T-helper 17 cell (primary cell): ENCODE results near the gene CROCC. TPM values are rescaled to one million over a fixed set of nuclear protein-coding genes. Genes with fewer than 3 reads are reported as not detected.
A peak's percentile ranks its signal among the peaks of the same experiment; 100 is the strongest.

Experiments used
- ATAC-seq: fragments of 150-1000 bp; cut with Tn5 transposase; 2 replicates; pipeline ENCODE4 v1.10.0; 2021; ENCODE audit warnings: mild to moderate bottlenecking, moderate library complexity
- DNase-seq, 3 donors: peaks; one replicate each; pipeline versions ENCODE4 v3.0.0 to v3.0.0-alpha.2; 2020 to 2021
- H3K9me3 ChIP-seq: one replicate; pipeline ENCODE4 v1.7.0; 2013; ENCODE audit warnings: low read length, mild to moderate bottlenecking; ENCODE audit not compliant: control insufficient read depth, poor library complexity, severe bottlenecking
- H3K27ac Mint-ChIP-seq: one replicate; pipeline ENCODE4 v1.8.0; 2022; ENCODE audit warnings: mild to moderate bottlenecking, moderate library complexity, mixed read lengths
- H3K27me3 Mint-ChIP-seq: one replicate; pipeline ENCODE4 v1.8.0; 2022; ENCODE audit warnings: mixed read lengths
- H3K36me3 Mint-ChIP-seq: one replicate; pipeline ENCODE4 v1.8.0; 2022; ENCODE audit warnings: low read depth, mixed read lengths
- H3K4me1 Mint-ChIP-seq: one replicate; pipeline ENCODE4 v1.8.0; 2022; ENCODE audit warnings: mild to moderate bottlenecking, mixed read lengths
- H3K4me3 Mint-ChIP-seq: one replicate; pipeline ENCODE4 v1.8.0; 2022; ENCODE audit warnings: mild to moderate bottlenecking, moderate library complexity, mixed read lengths
- total RNA-seq, 4 donors: library from RNA in 2 of 4; stranded (reverse) in 2 of 4; gene quantifications; one replicate each; pipeline ENCODE4 v1.2.3 and lab custom pipeline; 2022 to 2026

CROCC gene
- total RNA-seq, 2 donors from 2014 or later = 52.4 to 55.9 TPM

GRCh38 chr1:17020502-17020901 lies 98.8 kb downstream of the CROCC start:
- H3K27ac Mint-ChIP-seq = peak overlapping the region; percentile 27
- H3K4me3 Mint-ChIP-seq = no peak overlapping the region
- no peaks in the 10 kb centered on the region for H3K9me3 ChIP-seq
- H3K4me1 Mint-ChIP-seq = peaks cover 2% of the 10 kb centered on the region
- H3K27me3 Mint-ChIP-seq = no peaks in the 10 kb centered on the region
- no peak for DNase-seq
- no peak for ATAC-seq
- no peaks in the 10 kb centered on the region for H3K36me3 Mint-ChIP-seq

GRCh38 chr1:17021896-17022295 lies 100.2 kb downstream of the CROCC start:
- Mint-ChIP-seq H3K4me1 (peaks cover 2% of the 10 kb centered on the region), H3K36me3 (no peaks in the 10 kb centered on the region), H3K27ac (no peak overlapping the region), H3K4me3 (no peak overlapping the region), H3K27me3 (no peaks in the 10 kb centered on the region)
- H3K9me3 ChIP-seq = no peaks in the 10 kb centered on the region
- no peak for ATAC-seq
- no peak for DNase-seq

Other genes with a start within 250 kb of the CROCC start
- gene RNU1-4, start 181.4 kb upstream of the CROCC start, total RNA-seq = 1,000 to 10,000 TPM; 3,182 to 3,922 TPM
- 1,000 to 10,000 TPM; 3,182 to 3,922 TPM for gene RNU1-2, start 26.0 kb upstream of the CROCC start, total RNA-seq
- gene MFAP2, start 58.7 kb downstream of the CROCC start, total RNA-seq = not detected
- 10 to 100 TPM; 44.4 TPM for gene ATP13A2, start 90.0 kb downstream of the CROCC start, total RNA-seq
- gene SDHB, start 132.1 kb downstream of the CROCC start, total RNA-seq = 10 to 100 TPM; 43.6 to 48.5 TPM
- gene PADI2, start 197.5 kb downstream of the CROCC start, total RNA-seq = under 1 TPM; 0.23 to 0.57 TPM